Chondrocyte (in vitro differentiated cells): ENCODE results near the gene CRABP2. TPM values are rescaled to one million over a fixed set of nuclear protein-coding genes. Genes with fewer than 3 reads are reported as not detected.

Source experiments
- DNase-seq: peaks from one replicate; pipeline ENCODE4 v3.0.0; 2021; ENCODE audit warnings: mixed read lengths, low spot score
- H3K27ac Mint-ChIP-seq: one replicate; pipeline ENCODE4 v1.8.0; 2021; ENCODE audit warnings: mild to moderate bottlenecking, moderate library complexity, mixed read lengths; ENCODE audit not compliant: unreplicated experiment
- H3K27me3 Mint-ChIP-seq: 2 replicates; pipeline ENCODE4 v1.8.0; 2021; ENCODE audit warnings: low read depth, mixed read lengths
- H3K36me3 Mint-ChIP-seq: 2 replicates; pipeline ENCODE4 v1.8.0; 2021; ENCODE audit warnings: low read depth, mixed read lengths
- H3K4me1 Mint-ChIP-seq: 2 replicates; pipeline ENCODE4 v1.8.0; 2021; ENCODE audit warnings: low read depth, mild to moderate bottlenecking, mixed read lengths
- H3K4me3 Mint-ChIP-seq: one replicate; pipeline ENCODE4 v1.8.0; 2021; ENCODE audit warnings: mild to moderate bottlenecking, moderate library complexity, mixed read lengths; ENCODE audit not compliant: unreplicated experiment
- H3K9me3 Mint-ChIP-seq: 2 replicates; pipeline ENCODE4 v1.8.0; 2021; ENCODE audit warnings: low read depth, mixed read lengths
- CTCF ChIP-seq: fragments of 200-600 bp; sonication (generic); IDR thresholded peaks from 2 replicates; pipeline ENCODE4 v1.5.0; 2021; ENCODE audit warnings: antibody characterized with exemption, mild to moderate bottlenecking, moderate library complexity
- total RNA-seq: library from RNA; stranded (reverse); gene quantifications from 3 replicates; pipeline ENCODE4 v1.2.1, GENCODE V29; 2021

Gene CRABP2
- total RNA-seq, 1 donor from 2014 or later, result 93.5 TPM

- peaks cover 52% of the 10 kb centered on the region for H3K4me1 Mint-ChIP-seq
Observed at GRCh38 chr1:156658496-156658895, 46.9 kb downstream of the CRABP2 start.

GRCh38 chr1:156657741-156658319 lies 47.6 kb downstream of the CRABP2 start:
- TF ChIP-seq CTCF, result peak; percentile 41
- no peaks in the 10 kb centered on the region for H3K36me3 Mint-ChIP-seq
- peaks cover 46% of the 10 kb centered on the region for H3K4me1 Mint-ChIP-seq
- H3K27me3 Mint-ChIP-seq, result peaks cover 46% of the 10 kb centered on the region
- peak overlapping the region; percentile 67 for H3K4me3 Mint-ChIP-seq
- H3K27ac Mint-ChIP-seq, result no peak overlapping the region
- DNase-seq, result no peak
- no peaks in the 10 kb centered on the region for H3K9me3 Mint-ChIP-seq

More at GRCh38 chr1:156658496-156658895, 46.9 kb downstream of the CRABP2 start:
- no peak for TF ChIP-seq CTCF
- H3K27me3 Mint-ChIP-seq, result peaks cover 40% of the 10 kb centered on the region
- no peak overlapping the region for H3K27ac Mint-ChIP-seq
- no peak overlapping the region for H3K4me3 Mint-ChIP-seq
- no peaks in the 10 kb centered on the region for H3K36me3 Mint-ChIP-seq
- no peaks in the 10 kb centered on the region for H3K9me3 Mint-ChIP-seq
- no peak for DNase-seq

GRCh38 chr1:156656806-156657740 lies 48.3 kb downstream of the CRABP2 start:
- no peaks in the 10 kb centered on the region for H3K9me3 Mint-ChIP-seq
- no peak for DNase-seq
- peaks cover 38% of the 10 kb centered on the region for H3K4me1 Mint-ChIP-seq
- no peaks in the 10 kb centered on the region for H3K36me3 Mint-ChIP-seq
- H3K27ac Mint-ChIP-seq, result no peak overlapping the region
- peak; percentile 98 for TF ChIP-seq CTCF
- peak overlapping the region; percentile 67 for H3K4me3 Mint-ChIP-seq
- peaks cover 48% of the 10 kb centered on the region for H3K27me3 Mint-ChIP-seq

GRCh38 chr1:156655904-156656516 lies 49.4 kb downstream of the CRABP2 start:
- no peak for TF ChIP-seq CTCF
- no peak for DNase-seq
- Mint-ChIP-seq H3K36me3 (no peaks in the 10 kb centered on the region), H3K27ac (no peak overlapping the region), H3K4me3 (no peak overlapping the region), H3K27me3 (peaks cover 53% of the 10 kb centered on the region), H3K4me1 (peaks cover 28% of the 10 kb centered on the region), H3K9me3 (no peaks in the 10 kb centered on the region)
